GM10248 (cell line): ENCODE results near the gene WWC2.

ENCODE experiments used
- CTCF ChIA-PET: fragments of 300-600 bp; sonication (Branson Sonifier 250); formaldehyde crosslinking; extraction: SDS; loops from one replicate; lab custom pipeline; 2021; ENCODE audit warnings: antibody characterized with exemption; lab: Yijun Ruan, JAX
- POLR2A ChIA-PET: fragments of 350-650 bp; sonication (Branson Sonifier 250); formaldehyde crosslinking; extraction: SDS; loops from one replicate; lab custom pipeline; 2020; ENCODE audit warnings: antibody characterized with exemption; lab: Yijun Ruan, JAX
- DNase-seq: peaks from one replicate; pipeline ENCODE4 v3.0.0; 2012; ENCODE audit errors: extremely low spot score
- TF ChIP-seq, protein P1 (sequence below): IDR thresholded peaks from 2 replicates; pipeline ENCODE4 v1.5.1; 2012; ENCODE audit warnings: mild to moderate bottlenecking, low read depth; ENCODE audit errors: extremely low read depth, missing control alignments, control extremely low read depth

WWC2 gene

DNA sequence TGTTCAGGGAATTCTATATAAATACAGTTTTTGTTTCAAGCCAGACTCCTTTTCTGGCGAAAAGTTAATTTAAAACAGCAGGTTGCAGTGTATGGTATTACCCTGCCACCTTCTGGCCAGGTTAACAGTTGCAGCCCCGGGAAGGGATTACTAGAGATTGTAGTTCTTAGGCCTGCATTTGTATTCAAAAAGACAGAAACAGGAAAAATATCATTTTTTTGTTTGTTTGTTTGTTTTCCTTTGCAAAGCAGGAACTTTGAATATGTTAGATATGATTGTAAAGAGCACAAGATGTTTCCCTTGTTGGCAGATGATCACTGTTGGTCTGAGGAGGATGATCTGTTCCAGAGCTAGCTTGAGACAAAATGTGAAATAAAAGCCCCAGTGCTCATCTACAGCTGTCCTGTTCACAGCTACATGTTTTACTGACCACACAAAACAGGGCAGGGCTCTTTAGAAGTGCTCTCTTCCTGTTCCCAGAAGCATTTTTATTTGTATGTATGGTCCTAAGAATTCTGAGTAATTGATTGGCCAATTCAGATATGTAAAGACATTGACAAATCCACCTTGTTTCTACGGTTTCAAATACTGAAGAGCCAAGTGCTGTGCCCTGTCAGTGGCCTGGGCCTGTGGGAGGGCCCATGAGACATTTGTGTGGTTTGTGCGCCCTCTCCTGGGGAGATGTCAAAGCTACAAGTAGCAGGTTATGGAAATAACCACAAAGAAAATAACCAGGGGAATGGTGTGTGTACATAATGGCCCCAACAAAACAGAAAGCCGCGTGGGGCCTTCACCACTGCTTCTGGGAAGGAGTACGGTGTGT lies 163.1 kb downstream of the WWC2 start:
- TF ChIP-seq, protein P1, sequence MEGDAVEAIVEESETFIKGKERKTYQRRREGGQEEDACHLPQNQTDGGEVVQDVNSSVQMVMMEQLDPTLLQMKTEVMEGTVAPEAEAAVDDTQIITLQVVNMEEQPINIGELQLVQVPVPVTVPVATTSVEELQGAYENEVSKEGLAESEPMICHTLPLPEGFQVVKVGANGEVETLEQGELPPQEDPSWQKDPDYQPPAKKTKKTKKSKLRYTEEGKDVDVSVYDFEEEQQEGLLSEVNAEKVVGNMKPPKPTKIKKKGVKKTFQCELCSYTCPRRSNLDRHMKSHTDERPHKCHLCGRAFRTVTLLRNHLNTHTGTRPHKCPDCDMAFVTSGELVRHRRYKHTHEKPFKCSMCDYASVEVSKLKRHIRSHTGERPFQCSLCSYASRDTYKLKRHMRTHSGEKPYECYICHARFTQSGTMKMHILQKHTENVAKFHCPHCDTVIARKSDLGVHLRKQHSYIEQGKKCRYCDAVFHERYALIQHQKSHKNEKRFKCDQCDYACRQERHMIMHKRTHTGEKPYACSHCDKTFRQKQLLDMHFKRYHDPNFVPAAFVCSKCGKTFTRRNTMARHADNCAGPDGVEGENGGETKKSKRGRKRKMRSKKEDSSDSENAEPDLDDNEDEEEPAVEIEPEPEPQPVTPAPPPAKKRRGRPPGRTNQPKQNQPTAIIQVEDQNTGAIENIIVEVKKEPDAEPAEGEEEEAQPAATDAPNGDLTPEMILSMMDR = peak; percentile 87
- DNase-seq = peak; percentile 70
- POLR2A ChIA-PET = no interaction called here
- CTCF ChIA-PET = interaction anchor here (0.8 to 7.4 kb wide), 53 partner anchors 9 to 1960 kb away, joined by 3 to 196 read pairs (median 4); no protein-coding TSS in a partner anchor

DNA sequence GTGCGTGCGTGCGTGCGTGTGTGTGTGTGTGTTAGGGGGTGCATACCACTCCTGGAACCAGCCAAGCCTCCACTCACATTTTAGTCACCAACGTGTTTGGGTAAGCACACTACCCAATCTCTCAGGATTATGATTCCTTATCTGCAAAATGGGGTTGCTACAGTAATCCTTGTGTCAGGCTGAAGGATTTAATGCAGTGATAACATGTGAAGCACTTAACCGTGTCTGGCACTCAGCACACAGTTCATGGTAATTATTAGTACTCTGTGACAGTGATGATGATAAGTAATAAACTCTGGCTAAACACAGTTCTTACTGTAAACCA lies 163.7 kb downstream of the WWC2 start:
- TF ChIP-seq, protein P1 = no peak
- no peak for DNase-seq
- ChIA-PET POLR2A (no interaction called here), CTCF (interaction anchor here (1.0 to 7.4 kb wide), 35 partner anchors 8 to 1960 kb away, joined by 3 to 196 read pairs (median 6); no protein-coding TSS in a partner anchor)

DNA sequence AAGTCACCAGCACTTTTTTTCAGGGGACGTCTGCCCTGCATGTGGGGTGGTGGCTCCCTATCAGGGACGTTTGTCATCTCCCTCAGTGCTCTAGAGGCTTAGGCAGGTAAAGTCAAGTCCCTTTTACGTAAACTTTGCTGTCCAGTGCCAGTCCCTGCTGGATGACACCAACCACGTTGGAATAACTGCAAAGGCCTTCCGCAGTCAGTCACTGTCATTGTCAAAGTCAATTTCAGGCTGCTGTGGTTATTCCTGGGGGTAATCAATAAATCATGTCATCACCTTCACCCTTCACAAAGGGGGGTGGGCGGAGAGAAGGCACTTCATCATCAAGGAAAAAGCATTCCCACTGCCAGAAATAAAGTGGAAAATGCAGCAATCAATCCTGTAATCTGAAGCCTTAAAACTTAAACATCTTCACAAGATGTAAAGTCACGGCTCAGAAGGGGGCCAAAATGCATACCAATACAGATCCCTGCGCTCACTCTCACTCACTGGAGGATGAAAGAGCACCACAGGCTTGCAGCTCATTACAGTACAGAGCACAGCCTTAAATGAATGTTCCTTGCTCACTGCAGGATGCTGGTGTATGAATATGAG lies 164.8 kb downstream of the WWC2 start:
- POLR2A ChIA-PET = no interaction called here
- CTCF ChIA-PET = interaction anchor here (1.1 to 7.4 kb wide), 7 partner anchors 8 to 455 kb away, joined by 3 to 196 read pairs (median 47); no protein-coding TSS in a partner anchor
- TF ChIP-seq, protein P1 = no peak
- no peak for DNase-seq

DNA sequence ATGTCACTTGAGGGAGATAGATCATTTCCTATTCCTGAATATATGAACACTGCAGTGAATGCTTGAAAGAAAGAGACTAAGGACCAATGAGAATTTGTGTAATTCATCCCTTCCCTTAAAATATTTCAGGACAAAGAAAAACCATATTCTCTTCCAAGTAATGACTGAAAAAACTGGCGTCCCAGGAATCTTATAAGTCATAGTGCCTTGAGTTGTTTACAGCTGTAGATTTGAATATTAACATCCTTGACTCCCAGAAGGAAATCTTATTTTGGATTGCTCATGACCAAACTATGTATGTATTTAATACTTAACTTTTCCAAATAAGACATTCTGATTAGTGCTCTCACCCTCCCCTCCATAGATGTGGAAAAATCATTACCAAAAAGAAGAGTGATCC lies 165.6 kb downstream of the WWC2 start:
- ChIA-PET CTCF (interaction anchor here (1.1 to 7.4 kb wide), 5 partner anchors 8 to 340 kb away, joined by 3 to 196 read pairs (median 55); no protein-coding TSS in a partner anchor), POLR2A (no interaction called here)
- TF ChIP-seq, protein P1 = no peak
- no peak for DNase-seq

DNA sequence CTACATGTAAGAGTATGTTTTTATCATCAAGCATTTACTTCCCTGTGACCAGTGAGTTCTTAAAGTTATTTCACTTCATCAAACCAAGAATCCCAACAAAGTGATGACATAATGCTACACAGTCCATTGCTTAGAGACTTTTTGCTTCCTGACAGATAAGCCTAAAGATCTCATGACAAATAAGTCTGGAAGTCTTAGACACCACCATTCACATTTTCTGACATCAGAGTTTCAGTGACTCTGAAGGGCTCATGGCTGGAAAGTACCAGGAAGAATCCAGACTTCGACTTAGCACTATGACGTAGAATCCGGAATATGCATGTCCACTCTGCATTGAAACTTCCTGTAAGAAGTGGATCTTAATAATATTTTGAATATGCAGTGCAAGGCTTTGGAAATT lies 167.3 kb downstream of the WWC2 start:
- TF ChIP-seq, protein P1 = no peak
- CTCF ChIA-PET = no interaction called here
- POLR2A ChIA-PET = no interaction called here
- no peak for DNase-seq

DNA sequence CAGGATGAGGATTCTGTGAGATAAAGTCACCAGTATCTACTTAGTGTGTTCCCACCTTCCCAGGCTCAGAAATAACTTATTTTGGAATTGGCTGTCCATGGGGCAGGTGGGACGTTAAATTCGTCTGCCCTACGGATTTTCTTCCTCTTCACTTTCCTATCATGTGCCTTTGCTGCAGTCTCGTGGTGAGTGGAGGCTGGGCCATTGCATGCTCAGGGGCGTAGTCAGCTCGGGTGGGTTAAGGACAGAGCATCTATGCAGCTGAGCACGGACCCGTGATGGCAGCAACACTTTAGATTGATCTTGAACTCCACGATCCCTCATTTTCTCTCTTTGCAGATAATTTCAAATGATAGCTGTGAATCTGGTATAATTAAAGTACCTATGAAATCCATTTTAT lies 169.5 kb downstream of the WWC2 start:
- ChIA-PET CTCF (interaction anchor here (2.4 to 3.4 kb wide), 2 partner anchors 9 to 331 kb away, joined by 6 to 16 read pairs; no protein-coding TSS in a partner anchor), POLR2A (no interaction called here)
- TF ChIP-seq, protein P1 = no peak
- DNase-seq = no peak
